NT2/D1 (cell line): ENCODE results near the gene GDPD1.

Source experiments
- YY1 ChIP-seq: IDR thresholded peaks from 2 replicates; pipeline ENCODE4 v1.6.1; 2011; ENCODE audit not compliant: insufficient read length, insufficient read depth
- ZNF274 ChIP-seq: IDR thresholded peaks from 2 replicates; pipeline ENCODE4 v1.6.1; 2011; ENCODE audit warnings: mild to moderate bottlenecking, low read depth, low read length

DNA sequence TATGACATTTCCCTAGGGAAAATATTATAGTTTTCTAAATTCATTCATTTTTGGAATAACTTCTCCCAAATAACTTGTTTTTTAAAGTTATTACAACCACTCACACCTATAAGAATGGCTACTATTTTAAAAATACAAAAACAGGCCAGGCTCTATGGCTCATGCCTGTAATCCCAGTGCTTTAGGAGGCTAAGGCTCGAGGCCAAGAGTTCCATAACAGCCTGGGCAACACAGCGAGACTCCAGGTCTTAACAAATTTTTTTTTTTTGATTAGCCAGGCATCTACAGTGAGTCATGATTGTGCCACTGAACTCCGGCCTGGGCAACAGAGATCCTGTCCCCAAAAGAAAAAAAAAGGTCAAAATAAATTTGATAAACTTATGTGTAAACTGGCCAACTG lies 67.6 kb downstream of the GDPD1 start:
- TF ChIP-seq ZNF274 (no peak), YY1 (no peak)
